NOMO-1 treated with dmso at 0.1 percent for 144 hours (cell line): Measurements from ENCODE around the gene ACY1.

Source experiments
- DNase-seq: peaks from one replicate; lab custom pipeline; 2025; ENCODE audit not compliant: unreplicated experiment; lab: John Stamatoyannopoulos, UW

ACY1 gene

GRCh38 chr3:52004163-52004787 is 20.9 kb downstream of the ACY1 start:
- DNase-seq: no peak

- no peak for DNase-seq
Measured at GRCh38 chr3:52004906-52005395, 21.6 kb downstream of the ACY1 start.

- no peak for DNase-seq
Measured at GRCh38 chr3:52005571-52005986, 22.2 kb downstream of the ACY1 start.

DNA sequence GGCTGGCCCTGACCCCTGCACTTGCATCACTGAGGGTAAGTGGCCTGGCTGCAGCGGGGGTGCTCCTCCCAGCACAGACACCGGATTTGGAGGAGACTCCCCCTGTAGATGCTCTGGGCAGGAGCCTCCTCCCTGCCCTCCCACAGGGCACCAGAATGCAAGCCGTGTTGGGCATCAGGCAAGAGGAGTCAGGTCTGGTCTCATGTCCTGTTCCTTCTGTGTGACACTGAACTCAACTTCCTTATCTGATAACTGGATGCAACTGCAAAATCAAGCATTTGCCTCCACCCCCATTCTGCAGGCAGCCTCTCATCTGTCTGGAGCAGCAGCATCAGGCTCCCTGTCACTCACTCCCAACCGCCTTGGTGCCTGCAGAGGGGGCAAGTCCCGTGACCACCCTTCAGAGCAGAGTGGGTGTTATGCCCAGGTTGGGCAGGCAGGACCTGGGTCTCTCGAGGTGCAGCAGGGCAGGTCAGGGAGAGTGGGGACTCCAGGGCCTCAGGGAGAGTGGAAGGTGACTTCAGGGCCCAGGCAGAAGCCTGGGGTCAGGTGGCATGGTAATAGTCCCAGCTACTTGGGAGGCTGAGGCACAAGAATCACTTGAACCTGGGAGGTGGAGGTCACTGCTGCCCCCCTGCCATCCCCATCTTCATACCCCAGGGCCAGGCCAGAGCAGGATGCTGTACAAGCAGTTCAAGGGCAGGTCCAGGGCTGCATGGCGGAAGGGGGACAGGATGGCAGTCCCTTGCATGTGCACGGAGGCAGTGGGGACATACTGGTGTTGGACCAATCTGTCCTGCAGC is 22.9 kb downstream of the ACY1 start:
- no peak for DNase-seq

DNA sequence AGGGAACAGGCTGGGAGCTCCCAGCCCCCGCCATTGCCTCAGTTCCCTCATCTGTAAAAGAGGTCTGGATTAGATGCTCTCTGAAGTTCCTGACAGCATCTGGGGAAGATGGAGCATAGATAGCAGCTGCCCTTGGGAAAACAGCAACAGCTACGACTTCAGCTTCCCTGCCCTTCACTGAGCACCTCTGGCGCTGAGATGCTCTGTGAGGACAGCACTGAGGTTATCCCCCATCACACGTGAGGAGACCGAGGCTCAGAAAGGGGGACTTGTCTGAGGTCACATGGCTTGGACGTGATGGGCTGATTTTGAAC is 23.4 kb downstream of the ACY1 start:
- DNase-seq: no peak

- DNase-seq: no peak
Measured at GRCh38 chr3:52007291-52007690, 24.0 kb downstream of the ACY1 start.

- no peak for DNase-seq
Measured at GRCh38 chr3:52010431-52010830, 27.1 kb downstream of the ACY1 start.

- DNase-seq: no peak
Measured at GRCh38 chr3:52012699-52013098, 29.4 kb downstream of the ACY1 start.

GRCh38 chr3:52013802-52014598 is 30.7 kb downstream of the ACY1 start:
- no peak for DNase-seq

DNA sequence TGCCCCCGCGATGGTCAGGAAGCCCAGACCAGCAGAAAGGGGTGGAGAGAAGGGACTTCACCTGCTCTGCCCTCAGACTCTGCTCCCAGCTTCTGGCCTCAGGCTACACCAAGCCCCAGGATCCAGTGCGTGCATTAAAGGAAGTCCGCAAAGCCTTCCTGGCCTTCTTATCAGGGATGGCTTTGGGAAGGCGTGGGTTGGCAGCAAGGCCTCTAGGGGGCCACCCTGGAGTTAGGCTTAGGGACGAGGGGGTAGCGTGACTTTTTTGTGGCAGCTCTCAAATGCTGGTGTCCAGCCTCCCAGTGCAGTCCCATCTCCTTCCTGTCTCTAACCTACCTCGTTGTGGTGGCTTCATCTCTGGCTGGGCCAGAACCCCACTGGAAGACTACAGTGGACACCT is 31.3 kb downstream of the ACY1 start:
- DNase-seq: no peak

- DNase-seq: no peak
Measured at GRCh38 chr3:52015438-52016228, 32.3 kb downstream of the ACY1 start.

DNA sequence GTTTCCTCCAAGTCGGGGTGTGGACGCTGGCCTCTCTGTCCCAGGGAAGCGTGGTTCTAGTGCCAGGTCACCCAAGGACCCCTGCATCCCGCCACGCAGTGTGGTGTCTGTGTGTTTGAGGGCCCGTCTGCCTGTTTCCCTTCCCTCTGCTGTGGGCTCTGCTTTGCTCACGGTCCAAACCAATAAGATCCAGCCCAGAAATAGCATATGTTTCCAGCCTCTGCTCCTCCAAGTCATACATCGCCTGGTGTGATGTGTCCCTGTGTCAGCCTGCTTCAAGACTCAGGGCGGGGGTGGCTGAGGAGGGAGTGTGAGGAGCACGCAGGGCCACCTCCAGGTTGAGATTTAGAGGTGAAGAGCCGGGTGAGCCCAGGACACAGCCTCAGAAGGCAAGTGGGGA is 34.3 kb downstream of the ACY1 start:
- no peak for DNase-seq

DNA sequence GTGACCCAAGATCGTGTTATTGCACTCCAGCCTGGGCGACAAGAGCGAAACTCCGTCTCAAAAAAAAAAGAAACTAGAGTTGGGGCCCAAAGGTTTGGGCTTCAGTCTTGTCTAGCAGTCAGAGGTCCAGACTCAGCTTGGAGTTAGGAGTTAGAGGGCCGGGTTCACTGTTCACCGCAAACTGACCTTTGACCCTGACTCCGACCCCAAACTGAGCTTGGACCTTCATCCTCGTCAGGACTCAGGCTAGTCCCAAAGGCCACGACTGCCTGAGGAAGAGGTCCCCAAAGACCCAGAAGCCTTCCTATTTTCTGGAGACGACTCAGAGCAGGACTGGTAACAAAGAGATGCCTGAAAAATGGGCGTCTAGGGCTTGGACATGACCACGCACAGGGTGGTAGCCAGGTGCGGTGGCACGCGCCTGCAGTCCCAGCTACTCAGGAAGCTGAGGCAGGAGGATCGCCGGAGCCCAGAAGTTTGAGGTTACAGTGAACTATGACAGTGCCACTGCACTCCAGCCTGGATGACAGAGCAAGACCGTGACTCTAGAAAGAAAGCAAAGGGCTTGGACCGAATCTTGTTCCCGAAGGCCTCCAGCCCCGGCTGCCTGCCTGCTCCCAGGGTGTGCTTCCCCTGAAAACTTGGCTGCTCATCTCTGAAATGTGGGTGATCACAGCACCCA is 35.1 kb downstream of the ACY1 start:
- no peak for DNase-seq

- DNase-seq: no peak
Measured at GRCh38 chr3:52019352-52020080, 36.2 kb downstream of the ACY1 start.

DNA sequence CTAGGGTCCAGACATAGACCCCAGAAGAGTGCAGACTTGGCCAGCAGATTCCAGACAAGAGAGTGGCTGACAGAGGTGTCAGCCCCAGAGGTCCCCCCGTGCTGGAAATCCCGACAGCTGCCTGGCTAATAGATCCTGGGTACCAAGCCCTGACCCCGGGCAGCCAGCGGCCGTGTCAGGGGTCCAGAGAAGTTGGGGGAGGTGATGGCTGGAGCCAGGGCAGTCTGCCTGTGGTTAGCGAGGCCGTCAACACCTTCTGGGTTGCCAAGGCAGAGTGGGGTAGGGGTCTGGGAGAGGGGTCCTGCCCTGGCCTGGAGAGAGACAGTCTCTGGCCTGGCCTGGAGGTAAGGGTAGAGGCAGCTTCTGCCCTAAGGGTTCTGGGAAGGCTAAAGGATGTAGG is 37.5 kb downstream of the ACY1 start:
- no peak for DNase-seq

- no peak for DNase-seq
Measured at GRCh38 chr3:52021489-52022268, 38.3 kb downstream of the ACY1 start.

- DNase-seq: no peak
Measured at GRCh38 chr3:52022323-52023100, 39.2 kb downstream of the ACY1 start.

DNA sequence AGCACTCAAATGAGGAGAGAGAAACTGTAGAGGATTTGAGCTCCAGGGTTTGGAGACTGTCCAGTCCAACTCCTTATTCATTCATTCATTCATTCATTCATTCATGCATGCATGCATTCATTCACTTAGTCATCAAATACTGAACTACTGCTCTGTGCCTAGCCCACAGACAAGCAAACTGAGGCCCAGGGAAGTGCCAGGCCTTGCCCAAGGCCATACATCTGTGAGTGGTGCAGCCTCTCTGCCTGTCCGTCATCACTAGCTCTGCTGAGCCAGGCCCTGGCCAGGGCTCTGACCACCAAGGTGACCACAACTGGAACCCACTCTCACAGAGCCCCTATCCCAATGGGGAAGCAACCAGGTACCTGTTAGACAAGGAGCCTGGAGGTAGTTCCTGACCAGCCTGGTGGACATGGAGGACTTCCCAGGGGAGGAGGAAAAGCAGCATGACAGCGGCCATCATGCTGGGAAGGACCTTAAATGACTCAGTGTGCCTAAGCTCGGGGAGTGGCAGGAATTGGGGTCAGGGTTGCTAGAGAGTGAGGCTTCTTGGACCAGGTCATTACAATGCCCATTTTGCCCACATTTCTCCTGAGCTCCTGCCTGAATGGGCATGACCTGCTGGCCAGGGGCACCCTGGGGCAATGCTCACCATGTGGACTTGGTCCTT is 39.9 kb downstream of the ACY1 start:
- no peak for DNase-seq
